Naive thymus-derived CD8-positive, alpha-beta T cell (primary cell): ENCODE measurements around the gene ERG. TPM values are rescaled to one million over a fixed set of nuclear protein-coding genes. Genes with fewer than 3 reads are reported as not detected.

Experiments
- ATAC-seq, 2 donors: fragments of 150-1000 bp; cut with Tn5 transposase in 1 of 2; sonication (Bioruptor Pico), chemical (Tn5 transposase) in 1 of 2; 1 replicate in 1 of 2; 2 replicates in 1 of 2; pipeline ENCODE4 v1.10.0; 2021; ENCODE audit warnings: mild to moderate bottlenecking in 2 of 2, moderate library complexity in 2 of 2
- POLR2A ChIA-PET: fragments of 350-600 bp; sonication (Branson Sonifier 250); formaldehyde crosslinking; loops from one replicate; lab custom pipeline; 2021; ENCODE audit warnings: antibody characterized with exemption; lab: Charles Lee
- DNase-seq, 10 donors: peaks; one replicate each; pipeline versions ENCODE4 v3.0.0 to v3.0.0-alpha.2; 2020 to 2022
- H3K27ac Mint-ChIP-seq, 10 donors: one replicate each; pipeline ENCODE4 v1.8.0; 2020 to 2022; ENCODE audit warnings: mild to moderate bottlenecking in 10 of 10, mixed read lengths in 10 of 10, moderate library complexity in 4 of 10, inconsistent platforms in 1 of 10
- H3K27me3 Mint-ChIP-seq, 5 donors: one replicate each; pipeline ENCODE4 v1.8.0; 2021 to 2022; ENCODE audit warnings: mixed read lengths in 5 of 5
- H3K36me3 Mint-ChIP-seq, 3 donors: one replicate each; pipeline ENCODE4 v1.8.0; 2020 to 2022; ENCODE audit warnings: mixed read lengths in 3 of 3, mild to moderate bottlenecking in 2 of 3, inconsistent platforms in 1 of 3
- H3K4me1 Mint-ChIP-seq, 4 donors: one replicate each; pipeline ENCODE4 v1.8.0; 2021 to 2022; ENCODE audit warnings: mixed read lengths in 4 of 4
- H3K4me3 Mint-ChIP-seq, 10 donors: one replicate each; pipeline ENCODE4 v1.8.0; 2020 to 2022; ENCODE audit warnings: mild to moderate bottlenecking in 10 of 10, mixed read lengths in 10 of 10, moderate library complexity in 6 of 10, inconsistent platforms in 1 of 10
- H3K9me3 Mint-ChIP-seq, 9 donors: one replicate each; pipeline ENCODE4 v1.8.0; 2020 to 2022; ENCODE audit warnings: mixed read lengths in 9 of 9, mild to moderate bottlenecking in 3 of 9, inconsistent platforms in 1 of 9, moderate library complexity in 1 of 9
- polyA plus RNA-seq, 3 donors: library from polyadenylated mRNA; unstranded; fragments of 300-500 nt; fragmentation: Illumina TruSeq; gene quantifications; one replicate each; pipeline ENCODE4 v1.2.3, GENCODE V29; 2021
- total RNA-seq, 8 experiments: library from RNA in 2 of 8; stranded (reverse) in 2 of 8; gene quantifications; one replicate each; pipeline ENCODE4 v1.2.3 and lab custom pipeline; 2021 to 2026

ERG gene
- total and polyA plus RNA-seq, 5 experiments from 2014 or later = not detected

DNA sequence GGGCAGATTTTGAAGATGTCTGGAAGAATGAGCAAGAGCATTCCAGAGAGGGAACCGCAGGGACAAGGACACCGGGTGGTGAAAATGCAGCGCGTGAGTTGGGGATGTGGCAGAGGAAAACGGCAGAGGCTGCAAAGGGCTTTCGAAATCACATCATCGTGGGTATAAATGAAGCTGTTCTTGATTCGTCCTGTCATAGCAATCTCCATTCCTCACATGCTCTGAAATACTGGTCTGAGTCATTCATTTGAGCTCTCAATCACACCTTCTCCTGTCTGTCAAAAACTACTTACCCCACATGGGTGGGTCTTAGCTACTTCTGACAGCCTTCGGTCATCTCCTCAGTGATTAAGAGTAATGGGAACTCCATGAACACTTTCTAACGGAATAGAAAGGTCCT is 81.5 kb downstream of the ERG start:
- Mint-ChIP-seq H3K4me1 (no peaks in the 10 kb centered on the region), H3K27ac (no peak overlapping the region), H3K9me3 (peaks cover 0 to 6% (median 1%) of the 10 kb centered on the region in 9 donors), H3K36me3 (no peaks in the 10 kb centered on the region), H3K4me3 (no peak overlapping the region), H3K27me3 (peaks cover 0 to 10% (median 2%) of the 10 kb centered on the region in 5 donors)
- ATAC-seq (no peak), DNase-seq (no peak)
- POLR2A ChIA-PET = no interaction called here

DNA sequence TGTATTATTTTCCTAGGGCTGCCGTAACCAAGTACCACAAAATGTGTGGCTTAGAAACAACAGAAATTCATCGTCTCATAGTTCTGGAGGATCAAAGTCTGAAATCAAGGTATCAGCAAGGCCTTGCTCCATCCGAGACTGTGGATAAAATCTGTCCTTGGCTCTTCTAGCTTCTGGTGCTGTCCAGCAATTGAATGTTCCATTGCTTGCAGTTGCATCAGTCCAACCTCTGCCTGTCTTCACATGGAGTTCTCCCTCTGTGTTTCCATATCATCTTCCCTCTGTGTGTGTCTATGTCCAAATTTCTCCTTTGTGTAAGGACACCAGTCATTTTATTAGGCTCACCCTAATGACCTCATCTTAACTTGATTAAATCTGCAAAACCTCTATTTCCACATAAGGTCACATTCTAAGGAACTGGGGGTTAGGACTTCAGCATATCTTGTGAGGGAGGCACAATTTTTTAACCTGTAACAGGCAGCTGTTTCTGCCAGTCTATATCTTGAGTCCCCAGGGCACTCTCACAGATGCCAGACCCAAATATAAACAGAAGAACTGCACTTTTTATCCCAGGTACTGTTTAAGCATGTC is 84.2 kb downstream of the ERG start:
- no peak for ATAC-seq
- Mint-ChIP-seq H3K27me3 (peaks cover 0 to 10% (median 2%) of the 10 kb centered on the region in 5 donors), H3K4me3 (no peak overlapping the region), H3K27ac (no peak overlapping the region), H3K36me3 (no peaks in the 10 kb centered on the region), H3K4me1 (no peaks in the 10 kb centered on the region), H3K9me3 (peaks cover 0 to 7% (median 1%) of the 10 kb centered on the region in 9 donors)
- POLR2A ChIA-PET = no interaction called here
- DNase-seq = no peak

DNA sequence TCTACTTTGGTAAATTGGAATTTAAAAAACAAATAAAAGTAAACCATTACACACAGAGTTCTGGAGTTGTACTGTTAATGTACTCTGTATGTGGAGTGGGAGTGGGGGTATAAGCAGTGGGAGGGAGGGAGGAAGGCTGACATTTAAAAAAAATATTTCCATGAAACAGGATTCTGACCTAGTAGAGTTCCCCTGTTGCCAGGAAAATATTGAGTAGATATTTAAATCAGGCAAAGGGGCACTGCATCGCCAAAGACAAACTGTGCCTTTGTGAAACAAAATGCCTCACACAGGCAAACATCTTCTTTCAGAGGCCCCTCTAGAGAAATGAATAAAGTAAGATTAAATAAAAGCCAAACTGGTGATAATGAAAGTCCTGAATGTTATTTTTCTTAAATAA is 87.8 kb downstream of the ERG start:
- Mint-ChIP-seq H3K9me3 (peaks cover 0 to 7% (median 3%) of the 10 kb centered on the region in 9 donors), H3K27me3 (peaks cover 0 to 10% (median 2%) of the 10 kb centered on the region in 5 donors), H3K36me3 (no peaks in the 10 kb centered on the region), H3K27ac (no peak overlapping the region), H3K4me3 (no peak overlapping the region), H3K4me1 (no peaks in the 10 kb centered on the region)
- no peak for DNase-seq
- ATAC-seq = no peak
- POLR2A ChIA-PET = no interaction called here

DNA sequence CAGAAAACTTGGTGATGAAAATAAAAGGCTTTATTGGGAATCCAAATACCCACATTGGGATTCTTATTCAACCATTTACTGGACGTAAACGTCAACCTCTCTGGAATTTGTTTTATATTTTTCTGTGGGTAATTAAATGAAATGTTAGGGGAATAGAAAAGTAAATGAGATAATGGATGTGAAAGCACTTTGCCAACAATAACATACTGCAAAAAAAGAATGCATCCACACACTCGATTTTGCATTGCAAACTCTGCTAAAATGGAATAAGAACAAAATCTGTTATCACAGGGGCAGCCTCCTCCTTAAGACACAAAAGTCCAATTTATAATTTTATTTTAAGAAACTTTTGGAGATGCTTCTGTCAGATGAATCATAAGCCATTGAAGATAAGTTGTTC is 88.4 kb downstream of the ERG start:
- Mint-ChIP-seq H3K9me3 (peaks cover 0 to 7% (median 3%) of the 10 kb centered on the region in 9 donors), H3K27me3 (peaks cover 0 to 14% (median 2%) of the 10 kb centered on the region in 5 donors), H3K36me3 (no peaks in the 10 kb centered on the region), H3K4me3 (no peak overlapping the region), H3K4me1 (no peaks in the 10 kb centered on the region), H3K27ac (no peak overlapping the region)
- POLR2A ChIA-PET = no interaction called here
- DNase-seq = no peak
- ATAC-seq = no peak

DNA sequence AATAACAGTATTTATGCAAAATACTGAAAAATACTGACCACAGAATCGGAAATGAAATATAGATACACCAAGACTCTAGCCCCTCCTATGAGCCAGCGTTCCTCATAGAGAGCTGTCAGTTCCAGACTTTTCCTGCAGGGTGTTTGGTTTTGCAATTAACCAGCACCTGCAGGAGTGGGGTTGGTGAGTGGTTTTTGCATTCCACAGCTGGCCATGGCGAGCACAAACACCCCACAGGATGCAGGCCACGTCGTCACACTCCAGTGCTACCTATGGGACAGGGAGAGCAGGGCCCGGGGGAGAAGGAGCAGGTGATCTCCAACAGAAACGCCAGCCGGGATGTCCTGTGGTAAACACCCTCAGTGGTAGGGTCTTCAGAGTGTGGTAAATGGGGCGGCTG is 94.1 kb downstream of the ERG start:
- peaks cover 0 to 5% (median 0%) of the 10 kb centered on the region in 4 donors for H3K4me1 Mint-ChIP-seq
- no peaks in the 10 kb centered on the region for H3K36me3 Mint-ChIP-seq
- POLR2A ChIA-PET = no interaction called here
- no peak overlapping the region for H3K27ac Mint-ChIP-seq
- no peak for ATAC-seq
- H3K27me3 Mint-ChIP-seq = peaks cover 0 to 21% (median 8%) of the 10 kb centered on the region in 5 donors
- no peak overlapping the region for H3K4me3 Mint-ChIP-seq
- DNase-seq = no peak
- peaks cover 0 to 2% (median 0%) of the 10 kb centered on the region in 9 donors for H3K9me3 Mint-ChIP-seq

DNA sequence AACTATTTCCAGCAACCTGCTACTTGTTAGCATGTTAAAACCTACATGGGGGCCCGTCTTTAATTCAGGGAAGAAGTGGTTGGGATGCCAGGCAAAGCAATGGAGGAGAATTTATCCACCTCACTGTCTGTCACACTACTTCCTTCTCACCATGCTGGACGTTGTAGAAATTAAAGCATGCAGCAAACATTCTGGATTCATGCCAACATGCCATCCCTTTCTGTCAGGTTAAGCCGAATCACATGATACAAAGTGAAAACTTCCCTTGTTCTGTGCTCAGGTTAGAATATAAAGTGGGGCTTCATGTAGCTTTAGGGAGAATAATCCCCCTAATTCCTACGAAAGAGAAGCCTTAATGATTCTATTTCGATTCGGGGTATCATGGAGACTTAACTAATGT is 95.5 kb downstream of the ERG start:
- no peaks in the 10 kb centered on the region for H3K36me3 Mint-ChIP-seq
- no peaks in the 10 kb centered on the region for H3K9me3 Mint-ChIP-seq
- H3K4me1 Mint-ChIP-seq = peaks cover 0 to 5% (median 0%) of the 10 kb centered on the region in 4 donors
- DNase-seq = no peak
- no peak overlapping the region for H3K27ac Mint-ChIP-seq
- POLR2A ChIA-PET = no interaction called here
- H3K27me3 Mint-ChIP-seq = peaks cover 0 to 21% (median 8%) of the 10 kb centered on the region in 5 donors
- no peak for ATAC-seq
- no peak overlapping the region for H3K4me3 Mint-ChIP-seq

DNA sequence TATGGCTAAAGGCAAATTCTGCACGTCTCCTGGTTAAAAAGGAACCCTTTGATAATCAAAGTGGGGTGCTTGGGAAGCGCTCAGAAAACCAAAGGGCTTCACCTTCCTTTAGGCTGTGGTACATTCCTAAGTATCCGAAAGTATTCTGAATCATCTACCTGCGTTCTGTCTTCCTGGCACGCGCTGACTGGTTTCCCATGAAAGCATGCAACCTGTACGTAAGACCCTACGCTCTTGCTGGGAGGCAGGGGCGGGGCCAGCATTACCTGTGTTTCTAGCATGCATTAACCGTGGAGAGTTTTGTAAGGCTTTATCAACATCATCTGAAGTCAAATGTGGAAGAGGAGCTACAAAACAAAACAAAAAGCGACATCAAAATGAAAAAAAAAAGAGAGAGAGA is 96.0 kb downstream of the ERG start:
- DNase-seq (no peak), ATAC-seq (no peak)
- POLR2A ChIA-PET = no interaction called here
- Mint-ChIP-seq H3K9me3 (no peaks in the 10 kb centered on the region), H3K4me3 (no peak overlapping the region), H3K27me3 (peaks cover 0 to 22% (median 11%) of the 10 kb centered on the region in 5 donors), H3K4me1 (peaks cover 0 to 5% (median 0%) of the 10 kb centered on the region in 4 donors), H3K27ac (no peak overlapping the region), H3K36me3 (no peaks in the 10 kb centered on the region)

DNA sequence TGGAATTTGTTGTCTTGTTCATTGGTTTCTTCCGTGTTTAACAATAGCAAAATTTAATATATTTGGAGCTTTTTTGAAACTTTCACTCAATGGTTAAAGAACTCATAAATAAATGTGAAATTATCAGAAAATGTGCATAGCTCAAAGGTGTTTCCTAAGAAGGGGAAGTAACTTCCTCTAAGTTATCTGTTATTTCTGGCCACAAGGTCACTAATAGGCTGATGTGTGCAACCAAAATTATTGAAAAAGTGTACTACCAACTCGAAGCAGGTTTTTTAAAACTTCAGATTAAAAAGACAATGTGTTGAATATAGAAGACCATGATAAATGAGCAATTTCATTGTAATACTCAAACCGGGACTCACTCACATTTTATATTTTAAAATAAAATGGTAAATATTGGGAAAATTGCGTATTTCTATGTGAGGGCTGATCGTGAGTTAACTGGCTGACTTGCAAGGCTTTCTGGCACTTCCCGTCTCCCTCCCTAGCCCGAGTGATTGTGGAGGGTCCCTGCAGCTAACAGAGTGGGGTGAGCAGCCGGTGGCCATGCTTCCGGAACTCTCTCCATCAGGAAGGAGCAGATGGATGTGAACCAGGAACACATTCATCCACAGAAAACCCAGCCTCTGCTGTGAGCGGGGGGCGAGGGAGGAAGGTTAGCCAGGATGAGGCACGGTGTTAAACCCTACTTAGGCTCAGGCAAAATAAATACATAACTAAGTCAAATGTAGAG is 96.9 kb downstream of the ERG start:
- Mint-ChIP-seq H3K36me3 (no peaks in the 10 kb centered on the region), H3K4me1 (peaks cover 0 to 5% (median 0%) of the 10 kb centered on the region in 4 donors), H3K27me3 (peaks cover 0 to 32% (median 19%) of the 10 kb centered on the region in 5 donors), H3K27ac (no peak overlapping the region), H3K4me3 (no peak overlapping the region), H3K9me3 (no peaks in the 10 kb centered on the region)
- ATAC-seq = no peak
- POLR2A ChIA-PET = no interaction called here
- DNase-seq = no peak

DNA sequence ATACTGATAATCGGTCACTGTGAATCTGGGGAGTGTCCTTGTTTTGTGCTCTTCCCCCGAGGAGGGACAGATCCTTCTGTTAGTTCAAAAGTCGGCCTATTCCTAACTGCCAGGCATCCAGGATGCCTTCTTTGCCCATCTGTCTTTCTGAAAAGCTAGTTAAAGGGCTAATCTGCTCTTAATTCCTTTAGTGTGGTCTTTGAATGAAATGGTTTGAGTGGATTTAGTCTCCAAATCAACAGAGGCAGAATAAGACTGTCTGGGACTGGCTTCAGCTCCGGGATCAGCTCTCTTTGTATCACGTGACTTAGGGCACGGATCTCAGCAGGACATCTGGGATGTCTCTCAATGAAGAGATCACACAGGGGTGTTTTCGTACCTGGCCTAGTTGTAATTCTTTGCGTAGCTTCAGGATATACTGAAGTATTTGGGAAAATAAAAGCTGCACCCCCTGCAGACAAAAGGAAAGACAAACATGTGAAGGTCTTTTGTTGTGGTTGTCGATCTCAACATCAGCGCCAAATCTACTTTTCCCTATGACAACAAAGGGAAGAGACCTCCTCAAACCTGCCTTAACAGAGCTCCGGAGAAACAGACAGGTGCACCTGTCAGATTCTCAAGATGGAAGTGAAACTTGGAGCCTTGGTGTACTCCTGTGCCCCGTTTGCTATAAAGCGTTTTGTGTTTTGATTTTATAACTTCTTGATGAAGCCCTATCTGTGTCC is 97.9 kb downstream of the ERG start:
- H3K36me3 Mint-ChIP-seq = no peaks in the 10 kb centered on the region
- POLR2A ChIA-PET = no interaction called here
- H3K27me3 Mint-ChIP-seq = peaks cover 6 to 42% (median 24%) of the 10 kb centered on the region in 5 donors
- no peak overlapping the region for H3K4me3 Mint-ChIP-seq
- H3K4me1 Mint-ChIP-seq = peaks cover 0 to 5% (median 0%) of the 10 kb centered on the region in 4 donors
- DNase-seq (no peak), ATAC-seq (no peak)
- no peak overlapping the region for H3K27ac Mint-ChIP-seq
- no peaks in the 10 kb centered on the region for H3K9me3 Mint-ChIP-seq

DNA sequence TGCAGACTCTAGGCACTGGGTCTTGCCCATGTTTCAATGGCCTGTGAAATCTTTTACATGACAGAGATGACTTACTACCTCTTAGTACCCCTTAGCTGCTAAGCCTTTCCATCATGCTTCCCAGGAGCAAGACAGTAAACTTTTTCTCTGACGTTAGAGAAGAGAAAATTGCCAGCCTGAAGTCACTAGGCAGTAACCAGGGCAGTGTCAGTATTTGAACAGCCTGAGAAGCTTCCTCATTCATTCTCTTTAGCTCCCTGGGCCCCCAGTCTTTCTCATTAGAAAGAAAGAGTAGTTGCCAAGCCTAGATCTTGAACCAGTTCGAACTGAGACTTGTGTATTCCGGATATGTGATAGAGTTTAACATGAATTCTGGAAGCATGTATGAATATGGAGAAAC is 99.2 kb downstream of the ERG start:
- no peaks in the 10 kb centered on the region for H3K9me3 Mint-ChIP-seq
- POLR2A ChIA-PET = no interaction called here
- H3K27ac Mint-ChIP-seq = no peak overlapping the region
- H3K36me3 Mint-ChIP-seq = no peaks in the 10 kb centered on the region
- peaks cover 0 to 5% (median 0%) of the 10 kb centered on the region in 4 donors for H3K4me1 Mint-ChIP-seq
- no peak for ATAC-seq
- DNase-seq = no peak
- no peak overlapping the region for H3K4me3 Mint-ChIP-seq
- H3K27me3 Mint-ChIP-seq = peaks cover 6 to 43% (median 22%) of the 10 kb centered on the region in 5 donors

DNA sequence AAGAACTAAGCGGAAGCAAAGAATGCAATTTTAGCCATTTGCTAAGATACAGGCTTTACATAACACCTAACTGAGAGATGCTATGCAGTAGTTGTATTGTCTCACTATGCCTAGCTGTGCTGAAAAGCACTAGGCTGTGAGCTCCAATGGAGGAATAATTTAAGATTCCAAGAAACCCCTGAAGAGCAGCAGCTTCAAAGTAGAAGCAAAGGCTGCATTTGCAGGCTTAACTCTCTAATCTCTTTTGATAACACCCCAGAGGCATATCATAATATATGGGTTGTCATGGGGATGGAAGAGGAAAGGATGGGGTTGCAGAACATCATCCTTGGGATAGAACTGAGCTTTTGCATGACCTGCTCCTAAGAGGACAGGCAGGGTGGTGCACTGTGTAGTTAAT is 102.0 kb downstream of the ERG start:
- ATAC-seq (no peak), DNase-seq (no peak)
- POLR2A ChIA-PET = no interaction called here
- peaks cover 7 to 47% (median 11%) of the 10 kb centered on the region in 5 donors for H3K27me3 Mint-ChIP-seq
- H3K4me1 Mint-ChIP-seq = peaks cover 0 to 5% (median 0%) of the 10 kb centered on the region in 4 donors
- H3K9me3 Mint-ChIP-seq = no peaks in the 10 kb centered on the region
- H3K4me3 Mint-ChIP-seq = no peak overlapping the region
- no peak overlapping the region for H3K27ac Mint-ChIP-seq
- no peaks in the 10 kb centered on the region for H3K36me3 Mint-ChIP-seq

DNA sequence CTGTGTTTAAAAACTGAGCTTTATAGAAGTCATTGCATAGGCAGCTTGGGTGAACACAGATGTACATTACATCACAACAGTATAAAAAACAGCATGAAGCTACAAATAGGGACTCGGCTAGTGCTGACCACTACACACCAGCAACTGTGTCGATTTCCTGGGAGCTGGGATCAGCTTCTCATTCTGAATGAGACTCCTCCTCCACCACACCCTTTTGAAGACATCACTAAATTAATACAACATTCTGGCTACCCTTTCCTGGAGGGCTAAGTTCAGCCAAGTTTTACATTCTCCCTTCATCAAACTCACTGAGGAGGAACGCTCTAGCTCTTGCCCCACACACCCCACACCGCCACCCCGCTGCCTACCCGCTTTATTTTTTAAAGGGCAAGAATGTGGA is 102.7 kb downstream of the ERG start:
- POLR2A ChIA-PET = no interaction called here
- H3K27me3 Mint-ChIP-seq = peaks cover 7 to 47% (median 11%) of the 10 kb centered on the region in 5 donors
- no peak overlapping the region for H3K4me3 Mint-ChIP-seq
- H3K36me3 Mint-ChIP-seq = no peaks in the 10 kb centered on the region
- ATAC-seq = no peak
- H3K27ac Mint-ChIP-seq = no peak overlapping the region
- peaks cover 0 to 5% (median 0%) of the 10 kb centered on the region in 4 donors for H3K4me1 Mint-ChIP-seq
- no peak for DNase-seq
- H3K9me3 Mint-ChIP-seq = no peaks in the 10 kb centered on the region

DNA sequence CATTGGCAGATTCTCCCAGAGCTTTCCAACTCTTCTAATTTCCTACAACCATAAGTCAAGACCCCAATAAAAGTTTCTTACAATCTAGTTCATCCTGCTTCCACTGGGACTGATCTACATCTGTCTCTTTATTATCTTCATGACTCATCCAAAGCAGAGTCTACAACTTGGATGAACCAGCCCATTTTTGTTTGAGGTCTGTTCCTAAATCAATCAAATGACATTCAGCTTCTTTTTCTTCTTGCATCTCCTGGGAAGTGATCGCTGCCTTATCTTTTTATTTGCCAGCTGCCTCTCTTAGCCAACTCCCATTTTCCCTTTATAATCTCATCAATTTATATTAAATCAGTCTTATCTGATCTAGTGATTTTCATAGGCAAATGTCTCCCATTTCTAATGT is 105.6 kb downstream of the ERG start:
- no peak overlapping the region for H3K4me3 Mint-ChIP-seq
- H3K4me1 Mint-ChIP-seq = no peaks in the 10 kb centered on the region

More for the DNA sequence above, 105.6 kb downstream of the ERG start:
- H3K27me3 Mint-ChIP-seq = peaks cover 9 to 47% (median 10%) of the 10 kb centered on the region in 5 donors
- H3K9me3 Mint-ChIP-seq = no peaks in the 10 kb centered on the region
- no peaks in the 10 kb centered on the region for H3K36me3 Mint-ChIP-seq
- no peak overlapping the region for H3K27ac Mint-ChIP-seq
- DNase-seq (no peak), ATAC-seq (no peak)
- POLR2A ChIA-PET = no interaction called here
